ENCODE measurements around the gene IFT25. TPM values are rescaled to one million over a fixed set of nuclear protein-coding genes. Genes with fewer than 3 reads are reported as not detected.

The IFT25 gene
- total RNA-seq, 1 donor from 2014 or later: 41.0 TPM

DNA sequence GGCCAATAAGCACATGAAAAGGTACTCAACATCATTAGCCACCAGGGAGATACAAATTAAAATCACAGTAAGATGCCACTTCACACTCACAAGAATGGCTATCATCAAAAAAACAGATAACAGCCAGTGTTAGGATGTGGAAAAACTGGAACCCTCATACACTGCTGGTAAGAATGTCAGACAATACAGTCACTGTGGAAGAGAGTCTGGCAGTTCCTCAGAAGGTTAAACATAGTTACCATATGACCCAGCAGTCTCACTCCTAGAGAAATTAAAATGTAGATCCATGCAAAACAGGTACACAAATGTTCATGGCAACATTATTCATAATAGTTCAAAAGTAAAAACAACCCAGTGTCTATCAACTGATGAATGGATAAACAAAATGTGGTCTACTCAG, 39.2 kb upstream of the IFT25 start:
- no peak overlapping the region for H3K27ac Mint-ChIP-seq
- H3K4me1 Mint-ChIP-seq: no peaks in the 10 kb centered on the region
- peaks cover 5% of the 10 kb centered on the region for H3K27me3 Mint-ChIP-seq
- DNase-seq (no peak), ATAC-seq (ENCODE audit: low read depth) (no peak)
- POLR2A ChIA-PET: no interaction called here
- H3K9me3 Mint-ChIP-seq: no peaks in the 10 kb centered on the region
- TF ChIP-seq, protein P1, sequence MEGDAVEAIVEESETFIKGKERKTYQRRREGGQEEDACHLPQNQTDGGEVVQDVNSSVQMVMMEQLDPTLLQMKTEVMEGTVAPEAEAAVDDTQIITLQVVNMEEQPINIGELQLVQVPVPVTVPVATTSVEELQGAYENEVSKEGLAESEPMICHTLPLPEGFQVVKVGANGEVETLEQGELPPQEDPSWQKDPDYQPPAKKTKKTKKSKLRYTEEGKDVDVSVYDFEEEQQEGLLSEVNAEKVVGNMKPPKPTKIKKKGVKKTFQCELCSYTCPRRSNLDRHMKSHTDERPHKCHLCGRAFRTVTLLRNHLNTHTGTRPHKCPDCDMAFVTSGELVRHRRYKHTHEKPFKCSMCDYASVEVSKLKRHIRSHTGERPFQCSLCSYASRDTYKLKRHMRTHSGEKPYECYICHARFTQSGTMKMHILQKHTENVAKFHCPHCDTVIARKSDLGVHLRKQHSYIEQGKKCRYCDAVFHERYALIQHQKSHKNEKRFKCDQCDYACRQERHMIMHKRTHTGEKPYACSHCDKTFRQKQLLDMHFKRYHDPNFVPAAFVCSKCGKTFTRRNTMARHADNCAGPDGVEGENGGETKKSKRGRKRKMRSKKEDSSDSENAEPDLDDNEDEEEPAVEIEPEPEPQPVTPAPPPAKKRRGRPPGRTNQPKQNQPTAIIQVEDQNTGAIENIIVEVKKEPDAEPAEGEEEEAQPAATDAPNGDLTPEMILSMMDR (IDR thresholded peaks at IDR 0.05): no peak
- CTCF ChIA-PET: no interaction called here
- no peaks in the 10 kb centered on the region for H3K36me3 Mint-ChIP-seq (ENCODE audit: low read depth)
- intact Hi-C loops (cut with micrococcal nuclease): no loop called here
- H3K4me3 Mint-ChIP-seq: no peak overlapping the region

DNA sequence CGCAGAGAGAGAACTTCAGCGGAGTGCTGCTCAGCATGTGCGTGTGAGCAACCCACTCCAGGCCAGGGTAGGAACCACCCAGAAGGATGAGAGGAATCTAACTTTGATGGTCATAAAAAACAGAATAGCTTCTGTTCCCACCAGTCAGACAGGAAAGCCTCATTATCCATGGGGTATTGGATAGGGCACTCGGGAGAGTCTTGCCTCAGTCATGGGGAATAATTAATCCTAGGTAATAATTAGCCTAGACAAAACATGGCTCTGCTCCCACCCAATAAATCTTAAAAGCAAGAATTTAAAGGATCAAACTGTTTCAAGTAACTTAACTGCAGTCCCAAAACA, 37.2 kb upstream of the IFT25 start:
- H3K27ac Mint-ChIP-seq: no peak overlapping the region
- intact Hi-C loops (cut with micrococcal nuclease): no loop called here

DNA sequence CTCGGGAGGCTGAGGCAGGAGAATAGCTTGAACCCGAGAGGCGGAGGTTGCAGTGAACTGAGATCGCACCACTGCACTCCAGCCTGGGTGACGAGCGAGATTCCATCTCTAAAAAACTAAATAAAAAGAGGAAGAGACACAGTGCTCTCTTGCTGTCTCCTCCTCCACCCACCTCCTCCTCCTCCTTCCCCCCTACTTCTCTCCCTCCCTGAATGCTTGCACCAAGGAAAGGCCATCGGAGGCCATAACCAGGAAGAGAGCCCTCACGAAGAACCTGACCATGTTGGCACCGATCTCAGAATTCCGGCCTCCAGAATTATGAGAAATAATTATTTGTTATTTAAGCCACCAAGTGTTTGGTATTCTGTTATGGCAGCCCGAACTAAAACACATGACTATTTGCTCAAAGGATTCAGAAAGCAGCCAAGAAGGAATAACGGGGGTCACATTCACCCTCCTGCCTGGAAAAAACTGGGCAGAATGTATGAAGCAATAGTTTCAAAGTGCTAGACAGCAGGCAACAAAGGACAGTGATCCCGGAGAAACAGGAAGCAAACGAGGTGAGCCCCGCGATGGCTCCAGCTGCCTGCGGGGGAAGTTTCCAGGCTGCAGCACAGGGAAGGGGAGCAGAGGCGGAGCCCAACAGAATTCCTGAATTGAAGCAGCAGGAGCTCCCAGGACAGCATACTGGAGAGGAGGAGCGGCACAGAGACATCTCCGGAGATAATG, 36.7 kb upstream of the IFT25 start:
- Mint-ChIP-seq H3K4me1 (no peaks in the 10 kb centered on the region), H3K9me3 (no peaks in the 10 kb centered on the region), H3K27me3 (peaks cover 5% of the 10 kb centered on the region), H3K36me3 (ENCODE audit: low read depth) (no peaks in the 10 kb centered on the region), H3K4me3 (no peak overlapping the region), H3K27ac (no peak overlapping the region)
- ATAC-seq (ENCODE audit: low read depth): no peak
- DNase-seq: no peak
- ChIA-PET POLR2A (no interaction called here), CTCF (no interaction called here)
- intact Hi-C loops (cut with micrococcal nuclease): no loop called here
- TF ChIP-seq, protein P1 (IDR thresholded peaks at IDR 0.05): no peak

More for the DNA sequence above, 37.2 kb upstream of the IFT25 start:
- TF ChIP-seq, protein P1 (IDR thresholded peaks at IDR 0.05): no peak
- Mint-ChIP-seq H3K27me3 (peaks cover 5% of the 10 kb centered on the region), H3K4me3 (no peak overlapping the region), H3K9me3 (no peaks in the 10 kb centered on the region), H3K36me3 (ENCODE audit: low read depth) (no peaks in the 10 kb centered on the region), H3K4me1 (no peaks in the 10 kb centered on the region)
- no peak for ATAC-seq (ENCODE audit: low read depth)
- CTCF ChIA-PET: interaction anchor here (0.6 kb wide), 1 partner anchor 693 kb away, joined by 3 read pairs; no protein-coding TSS in a partner anchor
- POLR2A ChIA-PET: no interaction called here
- no peak for DNase-seq

DNA sequence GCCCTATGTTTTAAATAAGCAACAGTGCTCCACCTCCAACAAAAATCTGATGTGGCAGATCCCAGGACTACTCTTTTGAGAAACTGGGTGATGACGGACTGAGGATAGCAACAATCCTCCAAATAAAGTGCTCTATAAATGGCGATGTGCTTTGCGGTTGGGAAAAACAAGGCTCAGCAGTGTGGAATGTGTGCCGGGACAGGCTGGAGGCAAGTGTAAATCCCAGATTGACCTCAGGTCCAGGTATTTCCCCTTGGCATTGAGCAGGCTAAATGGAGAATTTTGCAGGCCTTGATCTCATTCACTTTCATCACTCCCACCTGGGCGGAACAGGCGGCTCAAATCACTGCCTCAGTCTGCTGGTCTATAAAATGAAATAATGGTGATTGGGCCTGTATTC, 35.7 kb upstream of the IFT25 start:
- Mint-ChIP-seq H3K27me3 (peaks cover 5% of the 10 kb centered on the region), H3K4me3 (no peak overlapping the region), H3K27ac (no peak overlapping the region), H3K36me3 (ENCODE audit: low read depth) (no peaks in the 10 kb centered on the region), H3K9me3 (no peaks in the 10 kb centered on the region), H3K4me1 (no peaks in the 10 kb centered on the region)
- ATAC-seq (ENCODE audit: low read depth) (no peak), DNase-seq (no peak)
- POLR2A ChIA-PET: no interaction called here
- intact Hi-C loops (cut with micrococcal nuclease): no loop called here
- CTCF ChIA-PET: no interaction called here
- TF ChIP-seq, protein P1 (IDR thresholded peaks at IDR 0.05): no peak

DNA sequence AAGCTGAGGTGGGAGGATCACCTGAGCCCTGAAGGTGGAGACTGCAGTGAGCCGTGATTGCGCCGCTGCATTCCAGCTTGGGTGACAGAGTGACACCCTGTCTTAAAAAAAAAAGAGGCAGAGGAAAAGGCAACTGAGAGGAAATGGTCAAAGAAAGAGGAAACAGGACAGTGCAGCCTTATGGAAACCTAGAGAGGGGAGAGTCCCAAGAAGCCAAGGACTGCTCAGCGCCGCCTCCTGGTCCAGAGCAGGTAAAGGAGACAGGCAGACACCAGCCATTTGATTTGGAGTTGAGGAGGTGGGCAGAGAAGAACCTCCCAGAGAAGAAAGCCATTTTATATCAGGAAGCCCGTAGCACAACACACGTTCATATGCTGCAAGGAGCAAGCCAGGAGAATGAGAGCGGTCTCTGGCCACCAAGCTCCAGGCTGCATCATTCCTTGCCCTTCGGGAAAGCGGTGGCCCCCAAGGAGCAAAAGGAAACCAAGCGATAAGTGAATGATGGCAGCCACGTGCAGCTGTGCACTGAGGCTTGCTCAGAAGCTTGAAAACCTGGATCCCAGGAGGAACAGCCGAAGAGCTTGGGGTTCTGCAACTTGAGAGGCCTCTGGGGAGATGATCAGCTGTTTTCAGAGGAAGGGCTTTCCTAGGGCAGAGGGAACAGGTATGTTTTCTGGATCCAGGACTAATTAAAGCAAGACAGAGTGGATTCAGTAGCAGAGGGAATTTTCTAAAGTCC, 34.4 kb upstream of the IFT25 start:
- no peak overlapping the region for H3K27ac Mint-ChIP-seq
- POLR2A ChIA-PET: no interaction called here

More for the DNA sequence above, 34.4 kb upstream of the IFT25 start:
- TF ChIP-seq, protein P1 (IDR thresholded peaks at IDR 0.05): no peak
- Mint-ChIP-seq H3K4me3 (no peak overlapping the region), H3K36me3 (ENCODE audit: low read depth) (no peaks in the 10 kb centered on the region), H3K4me1 (no peaks in the 10 kb centered on the region), H3K27me3 (peaks cover 5% of the 10 kb centered on the region), H3K9me3 (no peaks in the 10 kb centered on the region)
- intact Hi-C loops (cut with micrococcal nuclease): no loop called here
- DNase-seq: no peak
- CTCF ChIA-PET: interaction anchor here (0.6 kb wide), 1 partner anchor 35 kb away, joined by 3 read pairs; the partner anchor contains the start of gene IFT25
- ATAC-seq (ENCODE audit: low read depth): no peak
